Measurements from ENCODE around the gene TRAPPC14. TPM values are rescaled to one million over a fixed set of nuclear protein-coding genes. Genes with fewer than 3 reads are reported as not detected.
"Not testable (repeated sequence)": the region's sequence is repeated elsewhere in the genome, so short reads cannot be mapped to it uniquely, and the experiment has no call there.

Gene TRAPPC14
- total RNA-seq, 1 donor from 2014 or later, result 10.4 TPM

GRCh38 chr7:100192969-100193368, 34.4 kb upstream of the TRAPPC14 start:
- Histone ChIP-seq H3K4me3 (ENCODE audit: low read depth, low read length) (no peak overlapping the region), H3K36me3 (ENCODE audit: control insufficient read depth, insufficient read depth, low read length) (no peaks in the 10 kb centered on the region), H3K27me3 (ENCODE audit: control insufficient read depth, insufficient read depth, low read length) (no peaks in the 10 kb centered on the region)
- no peak for DNase-seq (ENCODE audit: low read depth)
- TF ChIP-seq, protein P1, sequence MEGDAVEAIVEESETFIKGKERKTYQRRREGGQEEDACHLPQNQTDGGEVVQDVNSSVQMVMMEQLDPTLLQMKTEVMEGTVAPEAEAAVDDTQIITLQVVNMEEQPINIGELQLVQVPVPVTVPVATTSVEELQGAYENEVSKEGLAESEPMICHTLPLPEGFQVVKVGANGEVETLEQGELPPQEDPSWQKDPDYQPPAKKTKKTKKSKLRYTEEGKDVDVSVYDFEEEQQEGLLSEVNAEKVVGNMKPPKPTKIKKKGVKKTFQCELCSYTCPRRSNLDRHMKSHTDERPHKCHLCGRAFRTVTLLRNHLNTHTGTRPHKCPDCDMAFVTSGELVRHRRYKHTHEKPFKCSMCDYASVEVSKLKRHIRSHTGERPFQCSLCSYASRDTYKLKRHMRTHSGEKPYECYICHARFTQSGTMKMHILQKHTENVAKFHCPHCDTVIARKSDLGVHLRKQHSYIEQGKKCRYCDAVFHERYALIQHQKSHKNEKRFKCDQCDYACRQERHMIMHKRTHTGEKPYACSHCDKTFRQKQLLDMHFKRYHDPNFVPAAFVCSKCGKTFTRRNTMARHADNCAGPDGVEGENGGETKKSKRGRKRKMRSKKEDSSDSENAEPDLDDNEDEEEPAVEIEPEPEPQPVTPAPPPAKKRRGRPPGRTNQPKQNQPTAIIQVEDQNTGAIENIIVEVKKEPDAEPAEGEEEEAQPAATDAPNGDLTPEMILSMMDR (IDR thresholded peaks at IDR 0.05; ENCODE audit: insufficient read depth, low read length, poor library complexity, severe bottlenecking), result no peak

- H3K4me3 ChIP-seq (ENCODE audit: low read depth, low read length); H3K36me3 ChIP-seq (ENCODE audit: control insufficient read depth, insufficient read depth, low read length); H3K27me3 ChIP-seq (ENCODE audit: control insufficient read depth, insufficient read depth, low read length); DNase-seq (ENCODE audit: low read depth): not testable (repeated sequence)
Observed at GRCh38 chr7:100192281-100192862, 33.8 kb upstream of the TRAPPC14 start.

GRCh38 chr7:100191775-100192174, 33.3 kb upstream of the TRAPPC14 start:
- no peaks in the 10 kb centered on the region for H3K36me3 ChIP-seq (ENCODE audit: control insufficient read depth, insufficient read depth, low read length)
- no peak for DNase-seq (ENCODE audit: low read depth)
- H3K4me3 ChIP-seq (ENCODE audit: low read depth, low read length), result no peak overlapping the region
- TF ChIP-seq, protein P1 (IDR thresholded peaks at IDR 0.05; ENCODE audit: insufficient read depth, low read length, poor library complexity, severe bottlenecking), result no peak
- H3K27me3 ChIP-seq (ENCODE audit: control insufficient read depth, insufficient read depth, low read length), result no peaks in the 10 kb centered on the region

- TF ChIP-seq, protein P1 (IDR thresholded peaks at IDR 0.05; ENCODE audit: insufficient read depth, low read length, poor library complexity, severe bottlenecking), result no peak
- Histone ChIP-seq H3K36me3 (ENCODE audit: control insufficient read depth, insufficient read depth, low read length) (no peaks in the 10 kb centered on the region), H3K4me3 (ENCODE audit: low read depth, low read length) (no peak overlapping the region), H3K27me3 (ENCODE audit: control insufficient read depth, insufficient read depth, low read length) (no peaks in the 10 kb centered on the region)
- DNase-seq (ENCODE audit: low read depth), result no peak
Observed at GRCh38 chr7:100190048-100190711, 31.7 kb upstream of the TRAPPC14 start.

DNA sequence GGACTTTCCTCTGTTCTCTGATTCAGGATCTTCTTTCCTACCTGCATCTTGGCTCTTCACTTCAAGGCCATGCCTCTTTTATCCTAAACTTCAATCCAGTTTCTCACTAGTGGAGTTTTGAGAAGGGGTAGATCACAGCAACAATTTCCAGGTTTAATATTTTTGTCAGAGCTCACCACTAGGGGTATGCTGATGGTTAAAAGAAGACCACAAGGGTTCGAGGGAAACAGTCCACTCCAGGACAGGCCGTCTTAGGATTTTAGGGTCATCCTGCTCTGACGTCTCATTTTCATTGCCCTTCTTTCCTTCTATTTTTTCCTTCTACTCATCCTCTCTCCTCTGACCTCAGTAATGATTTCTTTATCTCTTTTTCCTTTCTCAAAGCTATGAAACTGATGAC, 30.5 kb upstream of the TRAPPC14 start:
- TF ChIP-seq, protein P1 (IDR thresholded peaks at IDR 0.05; ENCODE audit: insufficient read depth, low read length, poor library complexity, severe bottlenecking), result no peak
- Histone ChIP-seq H3K4me3 (ENCODE audit: low read depth, low read length) (no peak overlapping the region), H3K36me3 (ENCODE audit: control insufficient read depth, insufficient read depth, low read length) (no peaks in the 10 kb centered on the region), H3K27me3 (ENCODE audit: control insufficient read depth, insufficient read depth, low read length) (no peaks in the 10 kb centered on the region)
- DNase-seq (ENCODE audit: low read depth), result no peak

DNA sequence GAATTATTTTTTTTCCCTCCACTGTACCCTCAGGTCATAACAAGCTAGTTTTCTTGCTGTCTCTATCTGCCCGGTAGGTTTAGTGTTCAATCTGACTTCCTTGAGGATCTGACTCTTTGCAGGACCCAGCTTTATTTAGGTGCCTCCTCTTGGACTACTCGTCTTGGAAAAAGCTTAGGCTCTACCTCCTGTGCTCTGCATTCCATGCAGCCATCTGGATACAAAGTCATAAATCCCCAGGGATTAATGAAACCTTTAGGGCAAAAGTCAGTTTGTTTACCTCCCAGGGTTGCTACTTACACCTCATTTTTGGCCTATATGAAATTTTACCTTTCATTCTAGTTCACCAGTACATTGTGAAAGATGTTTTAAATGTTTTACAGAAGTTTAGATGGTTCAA, 27.2 kb upstream of the TRAPPC14 start:
- Histone ChIP-seq H3K27me3 (ENCODE audit: control insufficient read depth, insufficient read depth, low read length) (no peaks in the 10 kb centered on the region), H3K4me3 (ENCODE audit: low read depth, low read length) (no peak overlapping the region), H3K36me3 (ENCODE audit: control insufficient read depth, insufficient read depth, low read length) (no peaks in the 10 kb centered on the region)
- no peak for DNase-seq (ENCODE audit: low read depth)
- TF ChIP-seq, protein P1 (IDR thresholded peaks at IDR 0.05; ENCODE audit: insufficient read depth, low read length, poor library complexity, severe bottlenecking), result no peak

DNA sequence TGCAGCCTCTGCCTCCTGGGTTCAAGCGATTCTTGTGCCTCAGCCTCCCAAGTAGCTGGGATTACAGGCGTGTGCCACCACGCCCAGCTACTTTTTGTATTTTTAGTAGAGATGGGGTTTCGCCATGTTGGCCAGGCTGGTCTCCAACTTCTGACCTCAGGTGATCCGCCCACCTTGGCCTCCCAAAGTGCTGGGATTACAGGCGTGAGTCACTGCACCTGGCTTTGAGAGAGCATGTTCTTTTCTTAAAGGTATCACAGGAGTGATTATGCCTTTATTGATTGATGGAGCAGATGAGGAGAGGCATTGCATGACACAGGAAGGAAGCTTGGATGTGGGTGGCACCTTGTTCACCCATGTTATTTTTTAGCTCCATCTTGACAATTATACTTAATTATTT, 24.6 kb upstream of the TRAPPC14 start:
- not testable (repeated sequence) for H3K4me3 ChIP-seq (ENCODE audit: low read depth, low read length); H3K36me3 ChIP-seq (ENCODE audit: control insufficient read depth, insufficient read depth, low read length); H3K27me3 ChIP-seq (ENCODE audit: control insufficient read depth, insufficient read depth, low read length); DNase-seq (ENCODE audit: low read depth)

DNA sequence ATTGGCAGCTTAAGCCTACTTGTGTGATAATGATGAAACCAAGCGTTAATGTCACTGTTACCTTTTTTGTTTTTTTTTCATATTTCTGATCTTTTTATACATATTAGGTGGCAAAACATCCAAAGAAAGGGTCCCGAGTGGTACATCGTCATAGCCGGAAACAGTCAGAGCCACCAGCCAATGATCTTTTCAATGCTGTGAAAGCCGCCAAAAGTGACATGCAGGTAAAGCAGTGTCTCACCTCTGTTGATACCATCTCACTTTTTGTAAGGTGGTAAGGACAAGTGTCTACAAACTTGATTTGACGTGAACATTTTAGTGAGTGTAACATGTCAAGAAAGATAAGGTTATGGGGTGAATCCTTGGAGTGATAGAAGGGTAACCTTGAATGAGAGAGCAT, 24.1 kb upstream of the TRAPPC14 start:
- H3K27me3 ChIP-seq (ENCODE audit: control insufficient read depth, insufficient read depth, low read length); H3K4me3 ChIP-seq (ENCODE audit: low read depth, low read length); H3K36me3 ChIP-seq (ENCODE audit: control insufficient read depth, insufficient read depth, low read length); DNase-seq (ENCODE audit: low read depth): not testable (repeated sequence)

GRCh38 chr7:100180084-100180483, 21.6 kb upstream of the TRAPPC14 start:
- H3K36me3 ChIP-seq (ENCODE audit: control insufficient read depth, insufficient read depth, low read length); DNase-seq (ENCODE audit: low read depth); H3K27me3 ChIP-seq (ENCODE audit: control insufficient read depth, insufficient read depth, low read length); H3K4me3 ChIP-seq (ENCODE audit: low read depth, low read length): not testable (repeated sequence)
